PC-9 (cell line): Measurements from ENCODE around the gene ACTN1. TPM values are rescaled to one million over a fixed set of nuclear protein-coding genes. Genes with fewer than 3 reads are reported as not detected.

Source experiments
- BruUV-seq: library from RNA; stranded (reverse); fragments of 400-500 nt; replicated peaks from 2 replicates; lab custom pipeline; 2021; lab: Mats Ljungman, UMichigan
- CTCF ChIA-PET: fragments of 300-600 bp; sonication (Branson Sonifier 250); formaldehyde crosslinking; loops from one replicate; lab custom pipeline; 2022; ENCODE audit warnings: antibody characterized with exemption; lab: Charles Lee
- POLR2A ChIA-PET: fragments of 300-600 bp; sonication (Branson Sonifier 250); formaldehyde crosslinking; loops from one replicate; lab custom pipeline; 2022; ENCODE audit warnings: antibody characterized with exemption; ENCODE audit not compliant: unreplicated experiment; lab: Charles Lee
- DNase-seq, 2 experiments: peaks; one replicate each; pipeline versions ENCODE4 v3.0.0 to v3.0.0-alpha.2; 2015 to 2022; ENCODE audit warnings: mixed read lengths in 1 of 2
- H2AFZ ChIP-seq: fragments of 200-600 bp; sonication (generic); 2 replicates; pipeline ENCODE4 v1.8.1; 2017; ENCODE audit warnings: antibody characterized with exemption
- H3F3A ChIP-seq: fragments of 200-600 bp; sonication (generic); 2 replicates; pipeline ENCODE4 v1.8.1; 2017; ENCODE audit warnings: antibody characterized with exemption, mild to moderate bottlenecking, low read depth; ENCODE audit not compliant: insufficient read depth
- H3K27ac ChIP-seq: fragments of 200-600 bp; sonication (generic); 2 replicates; pipeline ENCODE4 v1.6.1; 2016; ENCODE audit warnings: mixed run types
- H3K27me3 ChIP-seq: fragments of 200-600 bp; sonication (generic); 2 replicates; pipeline ENCODE4 v1.6.1; 2016; ENCODE audit warnings: low read depth, mixed run types; ENCODE audit not compliant: insufficient read depth
- H3K36me3 ChIP-seq: fragments of 200-600 bp; sonication (generic); 2 replicates; pipeline ENCODE4 v1.6.1; 2016; ENCODE audit warnings: low read depth, mixed run types
- H3K4me1 ChIP-seq: fragments of 200-600 bp; sonication (generic); replicated peaks from 2 replicates; pipeline ENCODE4 v1.6.1; 2016; ENCODE audit warnings: mixed run types; ENCODE audit not compliant: insufficient read depth
- H3K4me2 ChIP-seq: fragments of 200-600 bp; sonication (generic); 2 replicates; pipeline ENCODE4 v1.6.1; 2017; ENCODE audit warnings: mixed run types
- H3K4me3 ChIP-seq: fragments of 200-600 bp; sonication (generic); 2 replicates; pipeline ENCODE4 v1.6.1; 2016; ENCODE audit warnings: mixed run types
- H3K79me2 ChIP-seq: fragments of 200-600 bp; sonication (generic); 2 replicates; pipeline ENCODE4 v1.6.1; 2017; ENCODE audit warnings: low read depth, mixed run types
- H3K9me2 ChIP-seq: fragments of 200-600 bp; sonication (generic); 2 replicates; pipeline ENCODE4 v1.8.1; 2017; ENCODE audit warnings: mild to moderate bottlenecking; ENCODE audit not compliant: insufficient read depth
- H3K9me3 ChIP-seq: fragments of 200-600 bp; sonication (generic); 2 replicates; pipeline ENCODE4 v1.8.1; 2016; ENCODE audit warnings: low read depth; ENCODE audit not compliant: insufficient read depth
- H4K20me1 ChIP-seq: fragments of 200-600 bp; sonication (generic); 2 replicates; pipeline ENCODE4 v1.8.1; 2017; ENCODE audit not compliant: insufficient read depth
- EZH2 ChIP-seq: fragments of 200-600 bp; sonication (generic); IDR thresholded peaks from 2 replicates; pipeline ENCODE4 v1.8.0; 2017; ENCODE audit warnings: antibody characterized with exemption, low read depth
- intact Hi-C: fragments of 100-400 bp; cut with micrococcal nuclease; formaldehyde crosslinking; loops from one replicate; pipeline ENCODE4 v1.10.0; 2022; ENCODE audit not compliant: unreplicated experiment
- total RNA-seq: library from RNA; stranded (reverse); gene quantifications from 2 replicates; pipeline ENCODE4 v1.2.3, GENCODE V29; 2021
- TF ChIP-seq, protein P1 (sequence below): fragments of 200-600 bp; sonication (generic); conservative IDR thresholded peaks from 2 replicates; pipeline ENCODE4 v1.6.1; 2017; ENCODE audit warnings: mixed run types, antibody characterized with exemption, mild to moderate bottlenecking, moderate library complexity

ACTN1 gene
- total RNA-seq, 1 experiment from 2014 or later: 314 TPM

GRCh38 chr14:68931063-68931462, 48.0 kb downstream of the ACTN1 start:
- Histone ChIP-seq H3K4me1 (peaks cover 6% of the 10 kb centered on the region; the same call in 1 of the 2 replicates), H3K4me3 (no peak overlapping the region), H3K4me2 (no peak overlapping the region), H2AFZ (no peak overlapping the region), H3F3A (peaks cover 40% of the 10 kb centered on the region; the same call in 1 of the 2 replicates), H4K20me1 (peaks cover 68% of the 10 kb centered on the region), H3K27me3 (no peaks in the 10 kb centered on the region), H3K27ac (no peak overlapping the region), H3K9me2 (no peaks in the 10 kb centered on the region), H3K36me3 (peaks cover 46% of the 10 kb centered on the region), H3K9me3 (peaks cover 5% of the 10 kb centered on the region; the same call in 1 of the 2 replicates), H3K79me2 (peaks cover 100% of the 10 kb centered on the region)
- TF ChIP-seq EZH2: no peak
- TF ChIP-seq, protein P1, sequence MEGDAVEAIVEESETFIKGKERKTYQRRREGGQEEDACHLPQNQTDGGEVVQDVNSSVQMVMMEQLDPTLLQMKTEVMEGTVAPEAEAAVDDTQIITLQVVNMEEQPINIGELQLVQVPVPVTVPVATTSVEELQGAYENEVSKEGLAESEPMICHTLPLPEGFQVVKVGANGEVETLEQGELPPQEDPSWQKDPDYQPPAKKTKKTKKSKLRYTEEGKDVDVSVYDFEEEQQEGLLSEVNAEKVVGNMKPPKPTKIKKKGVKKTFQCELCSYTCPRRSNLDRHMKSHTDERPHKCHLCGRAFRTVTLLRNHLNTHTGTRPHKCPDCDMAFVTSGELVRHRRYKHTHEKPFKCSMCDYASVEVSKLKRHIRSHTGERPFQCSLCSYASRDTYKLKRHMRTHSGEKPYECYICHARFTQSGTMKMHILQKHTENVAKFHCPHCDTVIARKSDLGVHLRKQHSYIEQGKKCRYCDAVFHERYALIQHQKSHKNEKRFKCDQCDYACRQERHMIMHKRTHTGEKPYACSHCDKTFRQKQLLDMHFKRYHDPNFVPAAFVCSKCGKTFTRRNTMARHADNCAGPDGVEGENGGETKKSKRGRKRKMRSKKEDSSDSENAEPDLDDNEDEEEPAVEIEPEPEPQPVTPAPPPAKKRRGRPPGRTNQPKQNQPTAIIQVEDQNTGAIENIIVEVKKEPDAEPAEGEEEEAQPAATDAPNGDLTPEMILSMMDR: no peak
- BruUV-seq: no TSS peak
- ChIA-PET POLR2A (no interaction called here), CTCF (no interaction called here)
- no peak for DNase-seq
- intact Hi-C loops: no loop called here

DNA sequence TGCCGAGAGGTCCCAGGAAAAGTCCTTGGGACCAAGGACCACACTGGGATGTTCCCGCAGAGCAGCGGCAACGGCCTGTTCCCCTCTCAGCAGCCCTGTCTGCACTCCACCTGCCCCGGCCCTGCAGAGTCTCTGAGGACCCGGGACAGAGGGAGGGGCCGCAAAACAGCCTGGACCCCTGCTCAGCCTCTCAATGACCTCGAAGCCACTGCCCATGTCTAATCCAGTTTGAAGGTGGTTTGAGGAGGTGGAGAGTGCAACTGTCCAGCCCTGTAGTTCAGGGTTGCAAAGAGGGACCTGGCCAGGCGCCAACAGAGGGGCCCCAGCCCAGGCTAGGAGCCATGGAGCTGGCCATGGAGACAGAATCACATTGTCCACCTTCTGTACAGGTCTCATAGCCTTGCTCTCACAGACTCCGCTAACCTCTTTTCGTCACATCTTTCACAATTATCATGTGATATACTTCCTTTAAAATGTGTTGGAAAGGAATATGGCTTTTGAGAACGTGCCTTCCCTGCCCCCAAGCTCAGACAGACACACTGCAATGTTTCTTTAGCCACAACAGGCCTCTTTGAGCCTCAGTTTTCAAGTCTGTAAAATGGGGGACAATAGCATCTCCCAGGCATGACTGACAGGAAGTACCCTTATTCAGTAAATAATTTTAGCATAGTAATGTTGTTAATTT, 49.3 kb downstream of the ACTN1 start:
- Histone ChIP-seq H3K4me3 (no peak overlapping the region), H3K4me2 (no peak overlapping the region), H2AFZ (no peak overlapping the region), H3K4me1 (peaks cover 16% of the 10 kb centered on the region), H3K36me3 (peaks cover 47% of the 10 kb centered on the region), H3K27ac (no peak overlapping the region), H3F3A (peaks cover 47% of the 10 kb centered on the region; the same call in 1 of the 2 replicates), H3K9me2 (no peaks in the 10 kb centered on the region), H3K79me2 (peaks cover 100% of the 10 kb centered on the region), H4K20me1 (peaks cover 55% of the 10 kb centered on the region), H3K27me3 (no peaks in the 10 kb centered on the region), H3K9me3 (peaks cover 5% of the 10 kb centered on the region; the same call in 1 of the 2 replicates)
- intact Hi-C loops: no loop called here
- CTCF ChIA-PET: interaction anchor here (1.5 kb wide), 1 partner anchor 13 kb away, joined by 3 read pairs; no protein-coding TSS in a partner anchor
- DNase-seq: no peak
- TF ChIP-seq, protein P1: no peak
- POLR2A ChIA-PET: no interaction called here
- BruUV-seq: no TSS peak

DNA sequence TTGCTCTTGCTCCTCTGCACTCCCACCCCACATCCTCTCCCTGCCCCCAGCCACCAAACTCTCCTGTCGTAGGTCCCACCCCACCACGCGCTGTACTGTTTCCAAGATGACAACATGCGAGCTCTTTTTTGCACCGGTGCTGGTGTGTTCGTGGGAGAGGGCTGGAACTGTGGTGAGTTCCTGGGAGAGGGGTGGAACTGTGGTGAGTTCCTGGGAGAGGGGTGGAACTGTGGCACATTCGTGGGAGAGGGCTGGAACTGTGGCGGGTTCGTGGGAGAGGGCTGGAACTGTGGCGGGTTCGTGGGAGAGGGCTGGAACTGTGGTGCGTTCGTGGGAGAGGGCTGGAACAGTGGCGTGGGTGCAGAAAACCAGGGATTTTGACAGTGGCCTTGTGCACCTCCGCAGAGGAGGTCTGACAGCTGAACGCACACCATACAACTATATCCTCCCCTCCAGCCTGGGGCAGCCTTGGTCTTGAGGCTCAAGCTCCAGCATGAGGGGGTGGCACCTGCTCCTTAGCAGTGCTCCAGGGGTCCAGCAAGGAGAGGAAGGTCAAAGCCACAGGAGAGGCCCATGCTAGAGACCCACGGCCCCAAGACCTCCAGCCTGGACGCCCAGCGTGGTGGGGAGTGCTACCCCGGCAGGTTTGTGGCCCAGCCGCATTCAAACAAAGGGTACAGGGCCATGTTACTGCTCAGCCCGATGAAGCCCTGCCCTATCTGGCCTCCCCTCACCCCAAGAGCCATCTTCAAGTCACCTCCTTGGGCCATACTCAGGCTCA, 50.1 kb downstream of the ACTN1 start:
- Histone ChIP-seq H3K27me3 (no peaks in the 10 kb centered on the region), H3K4me1 (peaks cover 24% of the 10 kb centered on the region), H3K79me2 (peaks cover 100% of the 10 kb centered on the region), H3K9me2 (no peaks in the 10 kb centered on the region), H3K27ac (no peak overlapping the region), H3K36me3 (peaks cover 44% of the 10 kb centered on the region), H2AFZ (no peak overlapping the region), H3K4me2 (no peak overlapping the region), H3F3A (peaks cover 55% of the 10 kb centered on the region; the same call in 1 of the 2 replicates), H3K4me3 (no peak overlapping the region), H4K20me1 (peaks cover 47% of the 10 kb centered on the region), H3K9me3 (peaks cover 5% of the 10 kb centered on the region; the same call in 1 of the 2 replicates)
- BruUV-seq: no TSS peak
- TF ChIP-seq, protein P1: no peak
- TF ChIP-seq EZH2: no peak
- ChIA-PET CTCF (no interaction called here), POLR2A (no interaction called here)
- DNase-seq: no peak
- intact Hi-C loops: no loop called here
